DMS79 treated with DMSO at 0.1 percent for 48 hours (cell line): ENCODE measurements around the gene ZFAND4.
"Not testable (repeated sequence)": the region's sequence is repeated elsewhere in the genome, so short reads cannot be mapped to it uniquely, and the experiment has no call there.

Experiments
- DNase-seq: peaks from one replicate; lab custom pipeline; 2025; lab: John Stamatoyannopoulos, UW

ZFAND4 gene

DNA sequence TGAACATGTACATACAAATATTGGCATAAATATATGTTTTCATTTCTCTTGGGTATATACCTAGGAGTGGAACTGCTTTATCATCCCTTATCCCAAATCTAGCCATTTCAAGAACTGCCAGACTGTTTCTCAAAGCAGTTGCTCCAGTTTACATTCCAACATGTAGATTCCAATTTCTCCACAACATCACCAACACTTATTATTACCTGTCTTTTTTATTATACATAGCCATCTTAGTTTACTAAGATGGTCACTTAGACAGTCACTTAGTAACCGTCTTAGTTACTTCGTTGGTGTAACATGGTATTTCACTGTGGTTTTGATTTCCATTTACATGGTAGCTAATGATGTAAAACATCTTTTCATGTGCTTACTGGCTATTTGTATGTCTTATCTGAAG, 82.7 kb downstream of the ZFAND4 start:
- DNase-seq = no peak

- DNase-seq = no peak
These were observed 83.6 kb downstream of the ZFAND4 start for GRCh38 chr10:45589009-45589408.

DNA sequence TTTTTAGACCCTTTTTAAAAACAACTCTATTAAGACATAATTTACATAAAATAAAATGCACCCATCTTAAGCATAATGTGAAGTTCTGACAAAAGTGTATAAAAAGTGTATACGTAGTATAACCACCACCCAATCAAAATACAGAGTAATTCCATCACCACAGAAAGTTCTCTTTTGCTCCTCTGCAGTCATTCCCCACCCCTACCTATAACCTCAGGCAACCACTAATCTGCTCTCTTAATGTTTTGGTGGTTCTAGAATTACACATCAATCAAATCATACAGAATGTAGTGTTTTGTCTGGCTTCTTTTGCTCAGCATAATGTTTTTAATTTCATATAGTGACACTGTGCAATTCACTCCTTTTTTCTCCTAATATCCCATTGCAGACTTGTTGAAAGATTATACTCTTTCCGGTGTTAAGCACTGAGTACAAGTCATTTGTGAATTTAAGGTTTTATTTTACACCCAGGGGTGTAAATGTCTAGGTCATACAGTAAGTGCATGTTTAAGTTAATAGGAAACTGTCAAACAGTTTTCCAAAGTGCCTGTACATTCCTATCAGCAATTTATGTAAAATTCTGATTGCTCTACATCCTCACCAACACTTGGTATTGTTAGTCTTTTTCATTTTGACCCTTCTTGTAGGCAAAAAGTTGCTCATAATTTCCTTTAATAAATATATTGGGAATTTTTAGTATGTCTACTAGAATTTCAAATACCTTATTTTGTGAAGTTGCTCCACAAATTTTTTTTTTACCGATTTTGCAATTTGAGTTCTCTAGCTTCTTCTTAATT, 86.3 kb downstream of the ZFAND4 start:
- DNase-seq = no peak

- no peak for DNase-seq
These were observed 87.4 kb downstream of the ZFAND4 start for GRCh38 chr10:45585131-45585530.

DNA sequence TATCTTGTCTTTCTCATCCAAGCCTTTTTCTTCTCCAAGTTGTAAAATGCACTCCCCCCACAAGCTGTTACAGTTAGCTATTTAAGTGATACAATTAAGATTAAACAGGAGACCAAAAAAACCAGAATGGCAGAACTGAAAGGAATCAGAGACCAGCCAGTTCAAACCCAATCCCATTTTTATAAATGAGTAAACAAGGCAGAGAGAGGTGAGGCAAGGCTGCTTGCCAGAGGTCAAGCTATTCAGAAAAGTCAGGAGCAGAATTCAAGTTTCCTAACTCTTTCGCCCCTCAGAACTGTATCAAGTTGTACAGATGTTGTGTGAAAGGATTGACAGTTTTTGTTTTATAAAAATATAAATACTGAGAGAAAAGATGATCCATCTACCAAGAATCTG, 90.2 kb downstream of the ZFAND4 start:
- DNase-seq = no peak

- DNase-seq = no peak
These were observed 90.8 kb downstream of the ZFAND4 start for GRCh38 chr10:45581582-45582385.

GRCh38 chr10:45581216-45581549, 91.4 kb downstream of the ZFAND4 start:
- DNase-seq = no peak

DNA sequence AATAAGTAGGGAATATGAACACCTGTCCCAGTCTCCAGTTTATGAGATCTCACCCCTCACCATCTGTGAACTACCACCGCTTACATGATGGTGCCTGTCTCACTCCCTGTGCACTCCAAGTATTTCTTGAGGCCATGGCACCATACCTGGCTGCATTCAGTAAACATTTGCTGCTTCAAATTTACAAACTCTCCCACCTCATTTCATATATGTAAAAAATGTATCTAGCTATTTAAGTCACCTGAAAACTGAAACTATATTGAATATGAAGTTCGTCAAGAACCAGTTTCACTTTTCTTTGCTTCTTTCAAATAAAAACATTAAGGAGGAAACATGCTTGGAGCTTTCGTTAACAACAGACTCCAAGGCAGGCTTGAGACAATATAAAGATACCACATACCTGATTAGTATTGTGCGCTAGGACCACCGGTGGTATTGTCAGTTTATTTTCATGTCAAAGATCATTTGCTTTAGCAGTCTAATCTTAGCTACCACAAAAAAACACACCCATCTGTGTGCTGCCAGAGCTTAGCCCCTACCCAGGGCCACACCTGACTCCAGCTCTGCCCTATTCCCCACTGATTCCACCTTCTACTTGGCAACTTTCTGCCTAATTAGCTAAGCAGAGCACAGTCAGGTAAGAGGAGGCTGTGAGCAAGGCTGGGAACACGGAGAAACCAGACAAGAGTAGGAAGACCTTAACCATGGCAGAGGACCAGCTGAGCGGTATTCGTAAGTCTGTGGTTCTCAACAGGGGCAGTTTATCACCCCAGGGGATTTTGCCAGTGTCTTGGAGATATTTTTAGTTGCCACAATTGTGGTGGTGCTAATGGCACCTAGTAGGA, 92.0 kb downstream of the ZFAND4 start:
- no peak for DNase-seq

GRCh38 chr10:45578384-45578971, 94.1 kb downstream of the ZFAND4 start:
- no peak for DNase-seq

GRCh38 chr10:45575966-45576597, 96.5 kb downstream of the ZFAND4 start:
- no peak for DNase-seq

GRCh38 chr10:45575032-45575761, 97.4 kb downstream of the ZFAND4 start:
- not testable (repeated sequence) for DNase-seq

DNA sequence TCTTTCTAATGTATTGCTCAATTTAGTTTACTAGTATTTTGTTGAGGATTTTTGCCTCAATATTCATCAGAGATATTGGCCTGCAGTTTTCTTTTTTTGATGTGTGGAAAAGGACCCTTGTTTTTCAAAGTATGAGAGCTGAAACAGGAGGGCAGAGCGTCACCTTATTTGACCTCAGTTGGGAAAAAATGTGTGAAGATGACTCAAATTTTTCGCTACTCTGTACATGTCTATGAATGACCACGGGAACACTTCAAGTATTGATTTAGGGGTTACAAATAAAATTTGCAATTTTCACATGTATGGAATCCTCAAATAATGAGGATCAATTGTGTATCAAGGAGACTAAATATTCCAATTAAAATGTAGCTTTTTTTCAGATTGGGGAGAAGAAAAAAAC, 103.1 kb downstream of the ZFAND4 start:
- DNase-seq = no peak

DNA sequence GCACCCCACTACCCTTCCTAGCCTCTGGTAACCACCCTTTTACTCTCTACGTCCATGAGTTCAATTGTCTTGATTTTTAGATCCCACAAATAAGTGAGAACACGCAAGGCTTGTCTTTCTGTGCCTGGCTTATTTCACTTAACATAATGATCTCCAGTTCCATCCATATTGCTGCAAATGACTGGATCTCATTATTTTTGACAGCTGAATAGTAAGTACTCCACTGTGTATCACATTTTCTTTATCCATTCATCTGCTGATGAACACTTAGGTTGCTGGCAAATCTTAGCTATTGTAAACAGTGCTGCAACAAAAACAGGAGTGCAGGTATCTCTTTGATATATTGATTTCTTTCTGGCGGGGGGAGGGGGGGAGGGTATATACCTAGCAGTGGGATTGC, 106.2 kb downstream of the ZFAND4 start:
- DNase-seq = no peak
